Suprapubic skin (tissue), 3 donors: Measurements from ENCODE around the gene ZSCAN10.
A peak's percentile ranks its signal among the peaks of the same experiment; 100 is the strongest.

Source experiments
- POLR2AphosphoS5 ChIP-seq, 3 donors: sonication (generic); formaldehyde crosslinking; IDR thresholded peaks; one replicate each; pipeline ENCODE4 v1.6.1; 2017; ENCODE audit warnings: antibody characterized with exemption in 3 of 3
- TF ChIP-seq, protein P1 (sequence below), 2 donors: fragments of 200-600 bp in 1 of 2; fragments of 450-650 bp in 1 of 2; sonication (generic) in 1 of 2; IDR thresholded peaks; one replicate each; pipeline ENCODE4 v1.5.1; 2016 to 2019; ENCODE audit warnings: antibody characterized with exemption in 2 of 2, mild to moderate bottlenecking in 1 of 2, moderate library complexity in 1 of 2

DNA sequence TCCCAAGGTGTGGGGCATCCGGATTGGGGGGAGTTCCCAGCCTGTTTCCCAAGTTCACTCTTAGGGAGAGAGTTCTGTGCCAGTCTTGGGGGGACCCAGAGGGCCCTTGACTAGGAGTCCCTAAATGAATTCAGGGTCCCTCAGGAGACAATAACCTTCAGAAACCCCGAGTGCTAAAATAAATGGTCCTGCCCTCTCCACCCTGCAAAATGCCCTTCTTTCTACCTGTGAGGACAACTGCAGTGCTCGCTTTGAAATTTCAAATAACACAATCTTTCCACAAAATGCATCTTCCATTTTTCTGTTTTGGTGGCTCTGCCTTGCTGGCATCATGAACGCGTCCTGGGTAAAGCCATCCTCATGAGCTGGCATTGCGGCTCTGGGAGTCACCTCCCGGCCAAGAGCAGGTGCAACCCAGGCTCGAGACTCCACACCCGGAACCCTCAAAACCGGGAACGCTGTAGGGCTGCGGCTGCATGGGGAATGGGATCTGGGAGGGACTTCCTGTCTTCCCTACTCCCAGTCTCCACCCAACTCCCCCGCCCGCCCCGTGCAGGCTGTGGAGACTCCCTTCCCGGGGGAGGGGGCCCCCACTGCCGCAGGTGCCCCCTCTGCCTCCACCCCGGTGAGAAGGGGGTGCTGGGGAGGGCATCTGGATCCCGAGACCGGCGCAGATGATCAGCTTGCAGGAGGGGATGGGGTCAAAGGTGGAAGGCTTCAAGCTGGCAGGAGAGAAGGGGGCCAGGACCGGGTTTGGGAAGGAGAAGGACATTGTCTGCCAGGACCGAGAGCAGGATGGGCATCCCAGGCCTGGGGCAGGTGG lies 13.2 kb upstream of the ZSCAN10 start, which contains the start of gene ZNF205:
- TF ChIP-seq, protein P1, sequence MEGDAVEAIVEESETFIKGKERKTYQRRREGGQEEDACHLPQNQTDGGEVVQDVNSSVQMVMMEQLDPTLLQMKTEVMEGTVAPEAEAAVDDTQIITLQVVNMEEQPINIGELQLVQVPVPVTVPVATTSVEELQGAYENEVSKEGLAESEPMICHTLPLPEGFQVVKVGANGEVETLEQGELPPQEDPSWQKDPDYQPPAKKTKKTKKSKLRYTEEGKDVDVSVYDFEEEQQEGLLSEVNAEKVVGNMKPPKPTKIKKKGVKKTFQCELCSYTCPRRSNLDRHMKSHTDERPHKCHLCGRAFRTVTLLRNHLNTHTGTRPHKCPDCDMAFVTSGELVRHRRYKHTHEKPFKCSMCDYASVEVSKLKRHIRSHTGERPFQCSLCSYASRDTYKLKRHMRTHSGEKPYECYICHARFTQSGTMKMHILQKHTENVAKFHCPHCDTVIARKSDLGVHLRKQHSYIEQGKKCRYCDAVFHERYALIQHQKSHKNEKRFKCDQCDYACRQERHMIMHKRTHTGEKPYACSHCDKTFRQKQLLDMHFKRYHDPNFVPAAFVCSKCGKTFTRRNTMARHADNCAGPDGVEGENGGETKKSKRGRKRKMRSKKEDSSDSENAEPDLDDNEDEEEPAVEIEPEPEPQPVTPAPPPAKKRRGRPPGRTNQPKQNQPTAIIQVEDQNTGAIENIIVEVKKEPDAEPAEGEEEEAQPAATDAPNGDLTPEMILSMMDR (IDR thresholded peaks at IDR 0.05), result no peak
- TF ChIP-seq POLR2AphosphoS5 (IDR thresholded peaks at IDR 0.05), result peak in 1 of 3 donors; percentile 32
